Liver (tissue), 9 donors: ENCODE measurements around the gene ACOXL. TPM values are rescaled to one million over a fixed set of nuclear protein-coding genes. Genes with fewer than 3 reads are reported as not detected.
A peak's percentile ranks its signal among the peaks of the same experiment; 100 is the strongest.

Experiments used
- DNase-seq: peaks from one replicate; pipeline ENCODE4 v3.0.0-alpha.2; 2017; ENCODE audit warnings: low spot score
- H3K27ac ChIP-seq, 2 donors: one replicate each; pipeline ENCODE4 v1.7.0; 2013; ENCODE audit warnings: inconsistent platforms in 2 of 2, low read length in 2 of 2, control low read depth in 1 of 2, low read depth in 1 of 2, mild to moderate bottlenecking in 1 of 2
- H3K27me3 ChIP-seq, 4 donors: one replicate each; pipeline versions ENCODE4 v1.6.1 to v1.7.0; 2013; ENCODE audit warnings: low read length in 3 of 4, inconsistent platforms in 1 of 4, mild to moderate bottlenecking in 1 of 4, moderate library complexity in 1 of 4; ENCODE audit not compliant: control insufficient read depth in 4 of 4, insufficient read depth in 4 of 4
- H3K36me3 ChIP-seq, 4 donors: one replicate each; pipeline versions ENCODE4 v1.6.1 to v1.7.0; 2013; ENCODE audit warnings: low read length in 3 of 4, mild to moderate bottlenecking in 3 of 4, low read depth in 1 of 4, moderate library complexity in 1 of 4; ENCODE audit not compliant: control insufficient read depth in 4 of 4, insufficient read depth in 3 of 4
- H3K4me1 ChIP-seq, 4 donors: one replicate each; pipeline versions ENCODE4 v1.6.1 to v1.7.0; 2013; ENCODE audit warnings: low read length in 3 of 4, mild to moderate bottlenecking in 3 of 4, moderate library complexity in 1 of 4; ENCODE audit not compliant: control insufficient read depth in 4 of 4, insufficient read depth in 4 of 4
- H3K4me3 ChIP-seq, 3 donors: one replicate each; pipeline versions ENCODE4 v1.6.1 to v1.7.0; 2013; ENCODE audit warnings: low read length in 3 of 3, control low read depth in 1 of 3, low read depth in 1 of 3, mild to moderate bottlenecking in 1 of 3
- H3K9ac ChIP-seq, 2 donors: one replicate each; pipeline ENCODE4 v1.7.0; 2013; ENCODE audit warnings: low read length in 2 of 2, mild to moderate bottlenecking in 2 of 2, moderate library complexity in 2 of 2, control low read depth in 1 of 2, low read depth in 1 of 2
- H3K9me3 ChIP-seq, 4 donors: one replicate each; pipeline versions ENCODE4 v1.6.1 to v1.7.0; 2013; ENCODE audit warnings: low read length in 3 of 4; ENCODE audit not compliant: control insufficient read depth in 4 of 4
- EGR1 ChIP-seq, 2 donors: IDR thresholded peaks; 2 replicates each; pipeline ENCODE4 v1.6.1; 2016 to 2018; ENCODE audit warnings: antibody characterized with exemption in 2 of 2, low read depth in 2 of 2
- FOXA1 ChIP-seq: IDR thresholded peaks from 2 replicates; pipeline ENCODE4 v1.6.1; 2016; ENCODE audit warnings: antibody characterized with exemption
- FOXA2 ChIP-seq: IDR thresholded peaks from 2 replicates; pipeline ENCODE4 v1.6.1; 2016; ENCODE audit warnings: antibody characterized with exemption
- GABPA ChIP-seq, 2 donors: IDR thresholded peaks in 1 of 2; conservative IDR thresholded peaks in 1 of 2; 2 replicates each; pipeline ENCODE4 v1.6.1; 2016; ENCODE audit warnings: antibody characterized with exemption in 2 of 2, mild to moderate bottlenecking in 1 of 2, moderate library complexity in 1 of 2
- HNF4A ChIP-seq, 2 donors: conservative IDR thresholded peaks; 2 replicates each; pipeline ENCODE4 v1.6.1; 2016; ENCODE audit warnings: antibody characterized with exemption in 2 of 2, mild to moderate bottlenecking in 2 of 2
- HNF4G ChIP-seq: IDR thresholded peaks from 2 replicates; pipeline ENCODE4 v1.6.1; 2016; ENCODE audit warnings: antibody characterized with exemption
- JUND ChIP-seq, 2 donors: IDR thresholded peaks; 2 replicates each; pipeline ENCODE4 v1.6.1; 2016; ENCODE audit warnings: antibody characterized with exemption in 2 of 2
- NR2F2 ChIP-seq: IDR thresholded peaks from 2 replicates; pipeline ENCODE4 v1.6.1; 2016; ENCODE audit warnings: antibody characterized with exemption
- RAD21 ChIP-seq, 2 donors: IDR thresholded peaks; 2 replicates each; pipeline ENCODE4 v1.6.1; 2016; ENCODE audit warnings: antibody characterized with exemption in 2 of 2, mild to moderate bottlenecking in 2 of 2
- RXRA ChIP-seq, 2 donors: IDR thresholded peaks; 2 replicates each; pipeline ENCODE4 v1.6.1; 2017 to 2018; ENCODE audit warnings: antibody characterized with exemption in 2 of 2, mild to moderate bottlenecking in 1 of 2
- SP1 ChIP-seq: IDR thresholded peaks from 2 replicates; pipeline ENCODE4 v1.6.1; 2018; ENCODE audit warnings: antibody characterized with exemption, mild to moderate bottlenecking
- TAF1 ChIP-seq: conservative IDR thresholded peaks from 2 replicates; pipeline ENCODE4 v1.6.1; 2016; ENCODE audit warnings: antibody characterized with exemption, mild to moderate bottlenecking
- YY1 ChIP-seq: IDR thresholded peaks from 2 replicates; pipeline ENCODE4 v1.6.1; 2016; ENCODE audit warnings: antibody characterized with exemption, mild to moderate bottlenecking
- WGBS: extraction: QIAGEN DNeasy Blood & Tissue Kit; methylation state at CpG from one replicate; pipeline ENCODE4 v1.1.7; 2013; 5-methylcytosine and 5-hydroxymethylcytosine counted together
- polyA plus RNA-seq, 2 donors: library from polyadenylated mRNA; stranded (reverse) in 1 of 2; unstranded in 1 of 2; fragments of 200-250 nt in 1 of 2; fragments of >200 nt in 1 of 2; fragmentation: Nextera tagmentation in 1 of 2; extraction: Ambion mirVana in 1 of 2; gene quantifications; one replicate each; pipeline versions ENCODE4 v1.2.1 to v1.2.3, GENCODE V29; 2013 to 2015
- total RNA-seq, 2 donors: library from RNA; depleted of rRNA; stranded (reverse); fragments of >200 nt; gene quantifications; one replicate each; pipeline ENCODE4 v1.2.3, GENCODE V29; 2014
- TF ChIP-seq, protein P1 (sequence below): IDR thresholded peaks from 2 replicates; pipeline ENCODE4 v1.6.1; 2016; ENCODE audit warnings: antibody characterized with exemption, mild to moderate bottlenecking
- TF ChIP-seq, protein P2 (sequence below): fragments of 150-350 bp; IDR thresholded peaks from 2 replicates; pipeline ENCODE4 v1.5.1; 2017; ENCODE audit warnings: improper control_type of control experiment, low read depth, low read length; ENCODE audit not compliant: missing input control
- TF ChIP-seq, protein P3 (sequence below): IDR thresholded peaks from 2 replicates; pipeline ENCODE4 v1.6.1; 2016; ENCODE audit warnings: antibody characterized with exemption
- TF ChIP-seq, protein P4 (sequence below): IDR thresholded peaks from 2 replicates; pipeline ENCODE4 v1.6.1; 2016; ENCODE audit warnings: antibody characterized with exemption
- donor health status: healthy.
- donor health status: healthy.
- donor health status: healthy.
- donor health status: healthy.
- donor health status: healthy.

ACOXL gene
- total and polyA plus RNA-seq, 4 donors, result 0.07 TPM; not detected in 3

DNA sequence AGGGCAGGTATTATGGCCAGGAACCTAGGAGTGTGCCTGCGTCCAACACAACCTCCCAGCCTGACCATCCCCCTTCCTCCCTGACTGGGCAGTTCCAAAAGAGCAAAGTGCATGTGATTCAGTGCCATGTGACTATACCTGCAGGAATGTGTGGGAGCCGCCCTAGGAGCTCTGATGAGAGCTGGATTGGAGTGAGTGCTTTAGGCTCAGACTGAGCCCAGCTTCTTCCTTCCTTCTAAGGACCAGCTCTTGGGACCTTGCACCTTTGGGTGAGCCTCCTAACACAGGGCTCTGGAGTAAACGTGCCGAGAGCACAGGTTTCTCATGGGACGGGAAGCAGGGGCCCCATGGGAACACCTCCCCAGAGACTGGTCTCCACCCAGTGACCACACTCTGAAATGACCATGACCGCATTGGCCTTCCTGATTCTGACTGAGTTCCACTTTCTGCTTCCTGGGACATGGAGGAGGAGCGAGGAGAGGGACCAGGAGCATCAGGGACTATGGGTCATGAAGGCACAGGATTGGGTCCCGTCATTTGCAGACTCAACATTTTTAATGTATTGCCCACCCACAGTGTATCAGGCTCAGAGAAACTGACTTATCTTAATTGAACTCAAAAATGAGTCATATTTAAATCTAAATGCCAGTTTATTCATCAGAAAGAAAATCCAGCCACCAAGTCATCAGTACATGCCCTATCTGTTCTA lies 300.5 kb downstream of the ACOXL start:
- 64% methylated on average over 8 of the region's 8 CpGs for WGBS
- H3K9me3 ChIP-seq, result no peaks in the 10 kb centered on the region
- H3K9ac ChIP-seq, result no peak overlapping the region
- DNase-seq, result peak; percentile 30
- no peak overlapping the region for H3K4me3 ChIP-seq
- H3K36me3 ChIP-seq, result no peaks in the 10 kb centered on the region
- no peak for TF ChIP-seq TAF1
- TF ChIP-seq HNF4A (conservative IDR thresholded peaks at IDR 0.05), result peak; percentile 81 to 89
- TF ChIP-seq RAD21 (IDR thresholded peaks at IDR 0.05), result peak in 1 of 2 donors; percentile 13
- TF ChIP-seq, protein P1, sequence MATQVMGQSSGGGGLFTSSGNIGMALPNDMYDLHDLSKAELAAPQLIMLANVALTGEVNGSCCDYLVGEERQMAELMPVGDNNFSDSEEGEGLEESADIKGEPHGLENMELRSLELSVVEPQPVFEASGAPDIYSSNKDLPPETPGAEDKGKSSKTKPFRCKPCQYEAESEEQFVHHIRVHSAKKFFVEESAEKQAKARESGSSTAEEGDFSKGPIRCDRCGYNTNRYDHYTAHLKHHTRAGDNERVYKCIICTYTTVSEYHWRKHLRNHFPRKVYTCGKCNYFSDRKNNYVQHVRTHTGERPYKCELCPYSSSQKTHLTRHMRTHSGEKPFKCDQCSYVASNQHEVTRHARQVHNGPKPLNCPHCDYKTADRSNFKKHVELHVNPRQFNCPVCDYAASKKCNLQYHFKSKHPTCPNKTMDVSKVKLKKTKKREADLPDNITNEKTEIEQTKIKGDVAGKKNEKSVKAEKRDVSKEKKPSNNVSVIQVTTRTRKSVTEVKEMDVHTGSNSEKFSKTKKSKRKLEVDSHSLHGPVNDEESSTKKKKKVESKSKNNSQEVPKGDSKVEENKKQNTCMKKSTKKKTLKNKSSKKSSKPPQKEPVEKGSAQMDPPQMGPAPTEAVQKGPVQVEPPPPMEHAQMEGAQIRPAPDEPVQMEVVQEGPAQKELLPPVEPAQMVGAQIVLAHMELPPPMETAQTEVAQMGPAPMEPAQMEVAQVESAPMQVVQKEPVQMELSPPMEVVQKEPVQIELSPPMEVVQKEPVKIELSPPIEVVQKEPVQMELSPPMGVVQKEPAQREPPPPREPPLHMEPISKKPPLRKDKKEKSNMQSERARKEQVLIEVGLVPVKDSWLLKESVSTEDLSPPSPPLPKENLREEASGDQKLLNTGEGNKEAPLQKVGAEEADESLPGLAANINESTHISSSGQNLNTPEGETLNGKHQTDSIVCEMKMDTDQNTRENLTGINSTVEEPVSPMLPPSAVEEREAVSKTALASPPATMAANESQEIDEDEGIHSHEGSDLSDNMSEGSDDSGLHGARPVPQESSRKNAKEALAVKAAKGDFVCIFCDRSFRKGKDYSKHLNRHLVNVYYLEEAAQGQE, result no peak
- TF ChIP-seq GABPA (IDR thresholded peaks at IDR 0.05 in 1 of 2, conservative IDR thresholded peaks at IDR 0.05 in 1 of 2), result no peak
- TF ChIP-seq NR2F2, result no peak
- TF ChIP-seq FOXA1, result no peak
- no peak for TF ChIP-seq FOXA2
- TF ChIP-seq, protein P2, sequence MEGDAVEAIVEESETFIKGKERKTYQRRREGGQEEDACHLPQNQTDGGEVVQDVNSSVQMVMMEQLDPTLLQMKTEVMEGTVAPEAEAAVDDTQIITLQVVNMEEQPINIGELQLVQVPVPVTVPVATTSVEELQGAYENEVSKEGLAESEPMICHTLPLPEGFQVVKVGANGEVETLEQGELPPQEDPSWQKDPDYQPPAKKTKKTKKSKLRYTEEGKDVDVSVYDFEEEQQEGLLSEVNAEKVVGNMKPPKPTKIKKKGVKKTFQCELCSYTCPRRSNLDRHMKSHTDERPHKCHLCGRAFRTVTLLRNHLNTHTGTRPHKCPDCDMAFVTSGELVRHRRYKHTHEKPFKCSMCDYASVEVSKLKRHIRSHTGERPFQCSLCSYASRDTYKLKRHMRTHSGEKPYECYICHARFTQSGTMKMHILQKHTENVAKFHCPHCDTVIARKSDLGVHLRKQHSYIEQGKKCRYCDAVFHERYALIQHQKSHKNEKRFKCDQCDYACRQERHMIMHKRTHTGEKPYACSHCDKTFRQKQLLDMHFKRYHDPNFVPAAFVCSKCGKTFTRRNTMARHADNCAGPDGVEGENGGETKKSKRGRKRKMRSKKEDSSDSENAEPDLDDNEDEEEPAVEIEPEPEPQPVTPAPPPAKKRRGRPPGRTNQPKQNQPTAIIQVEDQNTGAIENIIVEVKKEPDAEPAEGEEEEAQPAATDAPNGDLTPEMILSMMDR, result no peak
- TF ChIP-seq, protein P3, sequence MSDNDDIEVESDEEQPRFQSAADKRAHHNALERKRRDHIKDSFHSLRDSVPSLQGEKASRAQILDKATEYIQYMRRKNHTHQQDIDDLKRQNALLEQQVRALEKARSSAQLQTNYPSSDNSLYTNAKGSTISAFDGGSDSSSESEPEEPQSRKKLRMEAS, result no peak
- TF ChIP-seq SP1, result peak; percentile 34
- TF ChIP-seq HNF4G, result peak; percentile 45
- TF ChIP-seq EGR1 (IDR thresholded peaks at IDR 0.05; ENCODE audit: low read depth in 2 of 2), result no peak
- TF ChIP-seq JUND (IDR thresholded peaks at IDR 0.05), result no peak
- no peak for TF ChIP-seq YY1
- H3K27me3 ChIP-seq, result no peaks in the 10 kb centered on the region
- H3K4me1 ChIP-seq, result peaks cover 0 to 11% (median 3%) of the 10 kb centered on the region in 4 donors
- H3K27ac ChIP-seq, result no peak overlapping the region

DNA sequence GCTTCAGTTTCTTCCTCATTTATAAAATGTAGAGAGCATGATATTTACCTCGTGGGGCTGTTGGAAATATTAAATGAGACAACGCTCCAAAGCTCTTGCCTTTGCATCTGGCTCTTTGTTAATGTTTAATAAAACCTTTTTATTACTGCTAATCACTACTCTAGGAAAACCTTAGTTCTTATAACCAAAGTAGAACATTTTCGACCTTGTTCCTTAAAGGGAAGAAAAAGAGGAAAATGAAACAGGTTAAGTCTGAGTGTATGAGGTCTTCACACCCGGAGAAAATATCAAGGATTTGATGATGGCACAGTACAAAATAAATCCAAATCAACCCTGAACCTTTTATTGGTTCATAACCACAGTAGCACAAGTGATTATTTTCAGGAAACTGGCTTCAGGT lies 301.8 kb downstream of the ACOXL start:
- no peak overlapping the region for H3K4me3 ChIP-seq
- H3K4me1 ChIP-seq, result peaks cover 0 to 11% (median 3%) of the 10 kb centered on the region in 4 donors
- H3K27me3 ChIP-seq, result no peaks in the 10 kb centered on the region
- DNase-seq, result no peak
- no peak overlapping the region for H3K27ac ChIP-seq
- no peaks in the 10 kb centered on the region for H3K9me3 ChIP-seq
- H3K9ac ChIP-seq, result no peak overlapping the region
- WGBS, result 78% methylated on average over 4 of the region's 4 CpGs
- no peaks in the 10 kb centered on the region for H3K36me3 ChIP-seq
- TF ChIP-seq TAF1, result no peak
- TF ChIP-seq RAD21 (IDR thresholded peaks at IDR 0.05), result no peak
- TF ChIP-seq NR2F2, result no peak
- no peak for TF ChIP-seq EGR1 (IDR thresholded peaks at IDR 0.05; ENCODE audit: low read depth in 2 of 2)
- TF ChIP-seq, protein P1, result no peak
- no peak for TF ChIP-seq RXRA (IDR thresholded peaks at IDR 0.05)
- no peak for TF ChIP-seq FOXA1
- no peak for TF ChIP-seq HNF4G
- TF ChIP-seq, protein P3, result no peak
- TF ChIP-seq, protein P2, result no peak
- no peak for TF ChIP-seq GABPA (IDR thresholded peaks at IDR 0.05 in 1 of 2, conservative IDR thresholded peaks at IDR 0.05 in 1 of 2)
- no peak for TF ChIP-seq SP1
- TF ChIP-seq FOXA2, result no peak
- TF ChIP-seq, protein P4, sequence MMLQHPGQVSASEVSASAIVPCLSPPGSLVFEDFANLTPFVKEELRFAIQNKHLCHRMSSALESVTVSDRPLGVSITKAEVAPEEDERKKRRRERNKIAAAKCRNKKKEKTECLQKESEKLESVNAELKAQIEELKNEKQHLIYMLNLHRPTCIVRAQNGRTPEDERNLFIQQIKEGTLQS, result no peak
